Measurements from ENCODE around the gene ATP2B3.

Gene ATP2B3

DNA sequence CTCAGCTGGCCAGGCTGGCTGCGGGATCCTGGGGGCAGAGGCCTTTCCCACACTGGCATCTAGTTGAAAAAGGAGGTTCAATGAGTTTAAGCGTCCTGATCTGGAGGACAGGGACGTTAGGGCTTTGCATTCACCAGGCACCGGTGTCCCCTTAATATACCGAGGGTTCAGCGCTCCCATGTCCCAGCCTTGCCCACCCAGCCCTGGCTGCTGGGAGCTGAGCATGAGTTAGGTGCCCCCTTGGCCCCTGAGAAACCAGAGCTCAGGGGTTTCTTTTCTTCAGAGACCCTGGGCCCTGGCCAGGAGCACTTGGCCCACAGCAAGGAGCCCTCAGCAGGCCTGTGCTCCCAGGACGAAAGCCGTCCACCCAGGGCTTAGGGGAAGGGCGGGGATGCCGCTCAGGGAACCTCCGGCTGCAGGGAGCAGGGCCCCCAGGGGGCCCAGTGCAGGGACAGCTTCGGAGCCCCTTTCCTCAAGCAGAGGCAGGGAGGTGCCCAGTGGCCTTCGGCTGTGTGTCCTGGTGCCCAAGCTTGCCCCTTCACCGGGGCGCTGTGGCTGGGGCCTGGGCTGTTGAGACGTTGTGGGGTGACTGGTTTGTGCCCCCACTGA is 108.7 kb downstream of the ATP2B3 start:
- no peak for TF ChIP-seq SPI1 (IDR thresholded peaks at IDR 0.05; ENCODE audit: low read depth, low read length)
- TF ChIP-seq POLR2A (IDR thresholded peaks at IDR 0.05; ENCODE audit: low read depth, low read length) = no peak
- no peak for TF ChIP-seq TAF1 (IDR thresholded peaks at IDR 0.05; ENCODE audit: low read depth, low read length)
- TF ChIP-seq PAX5 (IDR thresholded peaks at IDR 0.05; ENCODE audit: insufficient read depth, low read length, severe bottlenecking) = no peak
- DNase-seq (ENCODE audit: insufficient read length, low spot score) = no peak
- no peak for FAIRE-seq

DNA sequence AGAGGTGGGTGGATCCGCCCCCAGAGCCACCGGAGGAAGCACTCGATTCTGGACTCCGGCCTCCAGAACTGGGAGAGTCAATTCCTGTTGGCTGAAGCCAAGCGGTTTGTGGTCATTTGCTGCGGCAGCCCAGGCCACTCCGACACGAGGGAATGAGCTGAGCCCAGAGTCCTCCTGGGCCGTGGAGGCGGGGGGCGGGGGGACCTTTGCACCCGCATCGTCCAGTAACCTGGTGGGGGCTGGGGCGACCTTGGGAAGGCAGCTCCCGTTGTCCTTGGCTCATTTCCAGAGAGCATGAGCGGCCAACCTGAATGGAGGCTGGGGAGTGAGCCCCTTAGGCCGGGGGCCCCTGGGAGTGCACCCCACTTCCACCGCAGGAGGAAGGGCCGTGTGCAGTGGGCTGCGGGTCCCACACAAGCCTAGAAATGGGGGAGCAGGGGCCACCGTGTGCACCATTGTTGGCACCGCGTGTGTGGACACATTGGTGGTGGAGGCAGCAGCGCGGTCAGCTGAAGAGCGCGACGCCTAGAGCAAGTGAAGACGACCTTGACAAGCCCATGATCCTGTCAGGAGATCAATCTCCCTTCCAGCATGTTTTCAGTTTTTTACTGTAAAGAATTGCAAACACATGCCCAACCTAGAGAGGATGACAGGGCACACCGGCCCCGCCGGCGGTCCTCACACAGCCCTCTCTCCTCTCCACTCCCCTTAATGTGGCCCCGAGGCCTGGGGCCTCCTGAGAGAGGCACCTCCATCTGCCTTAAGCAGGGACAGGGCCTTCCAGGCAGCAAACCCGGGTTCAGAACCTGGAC is 109.6 kb downstream of the ATP2B3 start:
- TF ChIP-seq POLR2AphosphoS5 (IDR thresholded peaks at IDR 0.05; ENCODE audit: low read depth, low read length) (no peak), TAF1 (IDR thresholded peaks at IDR 0.05; ENCODE audit: low read depth, low read length) (no peak), PAX5 (IDR thresholded peaks at IDR 0.05; ENCODE audit: insufficient read depth, low read length, severe bottlenecking) (no peak), POU2F2 (IDR thresholded peaks at IDR 0.05; ENCODE audit: low read depth, low read length) (no peak), SPI1 (IDR thresholded peaks at IDR 0.05; ENCODE audit: low read depth, low read length) (no peak), POLR2A (IDR thresholded peaks at IDR 0.05; ENCODE audit: low read depth, low read length) (no peak)
- no peak for FAIRE-seq

DNA sequence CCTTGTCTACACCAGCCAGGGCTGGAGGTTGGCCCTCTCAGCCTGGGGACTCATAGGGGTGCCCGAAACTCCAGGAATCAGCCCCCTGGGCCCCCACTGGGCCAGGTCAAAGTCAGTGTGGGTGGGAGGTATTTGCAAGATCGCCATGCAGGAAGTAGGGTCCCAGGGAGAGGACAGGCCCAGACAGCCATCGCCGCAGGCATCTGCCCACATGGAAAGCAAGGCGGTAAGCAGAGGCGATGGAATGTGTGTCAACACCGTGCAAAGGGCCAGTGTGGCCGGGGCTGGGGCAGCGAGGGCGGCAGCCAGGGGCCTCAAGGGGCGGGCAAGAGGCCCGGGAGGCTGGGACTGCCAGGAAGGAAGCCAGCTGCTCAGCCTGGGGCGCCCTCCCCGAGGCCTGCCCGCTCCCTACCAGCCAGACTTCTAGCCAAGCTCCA is 110.3 kb downstream of the ATP2B3 start:
- DNase-seq (ENCODE audit: insufficient read length, low spot score) (no peak), FAIRE-seq (no peak)
- no peak for TF ChIP-seq POU2F2 (IDR thresholded peaks at IDR 0.05; ENCODE audit: low read depth, low read length)
- no peak for TF ChIP-seq POLR2A (IDR thresholded peaks at IDR 0.05; ENCODE audit: low read depth, low read length)
- no peak for TF ChIP-seq PAX5 (IDR thresholded peaks at IDR 0.05; ENCODE audit: insufficient read depth, low read length, severe bottlenecking)
- TF ChIP-seq SPI1 (IDR thresholded peaks at IDR 0.05; ENCODE audit: low read depth, low read length) = no peak

More for the DNA sequence above, 109.6 kb downstream of the ATP2B3 start:
- DNase-seq (ENCODE audit: insufficient read length, low spot score) = no peak

DNA sequence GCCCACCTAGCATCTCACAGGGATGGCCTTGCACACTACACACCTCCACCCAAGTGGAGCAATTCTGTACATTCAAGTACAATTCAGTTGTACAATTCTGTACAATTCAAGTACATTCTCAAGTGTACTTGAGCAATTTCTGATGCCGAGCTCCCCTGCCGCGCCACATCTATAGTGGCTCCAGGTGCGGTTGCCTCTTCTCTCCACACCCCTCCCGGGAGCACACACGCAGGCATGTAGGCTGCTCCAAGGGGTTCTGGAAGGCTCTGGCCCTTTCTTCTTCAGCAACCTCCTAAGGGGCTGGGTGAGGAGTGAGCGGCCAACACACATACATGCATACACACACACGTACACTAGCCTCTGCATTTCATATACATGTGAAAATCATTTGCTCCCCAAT is 110.7 kb downstream of the ATP2B3 start:
- no peak for FAIRE-seq
- no peak for TF ChIP-seq TAF1 (IDR thresholded peaks at IDR 0.05; ENCODE audit: low read depth, low read length)
- TF ChIP-seq POLR2AphosphoS5 (IDR thresholded peaks at IDR 0.05; ENCODE audit: low read depth, low read length) = no peak
- TF ChIP-seq POU2F2 (IDR thresholded peaks at IDR 0.05; ENCODE audit: low read depth, low read length) = no peak
- TF ChIP-seq SPI1 (IDR thresholded peaks at IDR 0.05; ENCODE audit: low read depth, low read length) = no peak
- TF ChIP-seq POLR2A (IDR thresholded peaks at IDR 0.05; ENCODE audit: low read depth, low read length) = no peak
- no peak for TF ChIP-seq PAX5 (IDR thresholded peaks at IDR 0.05; ENCODE audit: insufficient read depth, low read length, severe bottlenecking)
- DNase-seq (ENCODE audit: insufficient read length, low spot score) = no peak

DNA sequence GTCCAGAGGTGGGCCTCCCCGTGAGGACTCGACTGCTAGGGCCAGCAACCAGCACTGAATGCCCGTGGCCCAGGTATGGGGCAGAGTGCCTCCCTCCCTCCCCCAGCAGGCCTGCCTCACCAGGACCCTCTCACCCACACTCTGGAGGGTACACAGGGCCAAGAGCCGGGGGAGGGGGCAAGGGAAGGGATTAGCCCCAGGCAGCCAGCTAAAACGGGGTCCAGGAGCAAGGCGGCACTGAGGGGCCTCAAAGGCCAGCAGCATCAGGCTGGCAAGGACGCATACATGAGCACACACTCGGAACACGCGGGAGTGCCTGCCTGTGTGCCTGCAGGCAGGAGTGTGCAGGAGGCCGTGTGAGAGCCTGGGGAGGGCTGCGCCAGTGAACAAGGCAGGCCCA is 111.2 kb downstream of the ATP2B3 start:
- DNase-seq (ENCODE audit: insufficient read length, low spot score) (no peak), FAIRE-seq (no peak)
- TF ChIP-seq PAX5 (IDR thresholded peaks at IDR 0.05; ENCODE audit: insufficient read depth, low read length, severe bottlenecking) (no peak), POLR2A (IDR thresholded peaks at IDR 0.05; ENCODE audit: low read depth, low read length) (no peak), SPI1 (IDR thresholded peaks at IDR 0.05; ENCODE audit: low read depth, low read length) (no peak), POLR2AphosphoS5 (IDR thresholded peaks at IDR 0.05; ENCODE audit: low read depth, low read length) (no peak), TAF1 (IDR thresholded peaks at IDR 0.05; ENCODE audit: low read depth, low read length) (no peak), POU2F2 (IDR thresholded peaks at IDR 0.05; ENCODE audit: low read depth, low read length) (no peak)

DNA sequence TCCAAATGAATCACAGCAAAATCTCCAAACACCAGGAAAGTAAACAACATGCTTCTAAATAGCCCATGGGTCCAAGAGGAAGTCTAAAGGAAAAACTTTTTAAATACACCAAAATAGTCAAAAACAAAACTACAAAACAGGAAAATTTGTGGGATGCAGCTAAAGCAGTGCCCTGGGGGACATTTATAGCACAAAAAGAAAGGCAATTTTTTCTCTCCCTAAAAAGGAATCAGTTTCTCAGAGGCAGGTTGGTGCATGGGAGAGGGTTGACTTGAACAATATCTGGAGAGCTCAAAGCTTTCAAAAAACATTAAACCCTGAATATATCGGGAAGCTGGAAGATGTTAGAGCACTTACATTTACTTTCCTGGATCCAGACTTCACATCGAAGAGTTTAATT is 113.9 kb downstream of the ATP2B3 start:
- no peak for FAIRE-seq

DNA sequence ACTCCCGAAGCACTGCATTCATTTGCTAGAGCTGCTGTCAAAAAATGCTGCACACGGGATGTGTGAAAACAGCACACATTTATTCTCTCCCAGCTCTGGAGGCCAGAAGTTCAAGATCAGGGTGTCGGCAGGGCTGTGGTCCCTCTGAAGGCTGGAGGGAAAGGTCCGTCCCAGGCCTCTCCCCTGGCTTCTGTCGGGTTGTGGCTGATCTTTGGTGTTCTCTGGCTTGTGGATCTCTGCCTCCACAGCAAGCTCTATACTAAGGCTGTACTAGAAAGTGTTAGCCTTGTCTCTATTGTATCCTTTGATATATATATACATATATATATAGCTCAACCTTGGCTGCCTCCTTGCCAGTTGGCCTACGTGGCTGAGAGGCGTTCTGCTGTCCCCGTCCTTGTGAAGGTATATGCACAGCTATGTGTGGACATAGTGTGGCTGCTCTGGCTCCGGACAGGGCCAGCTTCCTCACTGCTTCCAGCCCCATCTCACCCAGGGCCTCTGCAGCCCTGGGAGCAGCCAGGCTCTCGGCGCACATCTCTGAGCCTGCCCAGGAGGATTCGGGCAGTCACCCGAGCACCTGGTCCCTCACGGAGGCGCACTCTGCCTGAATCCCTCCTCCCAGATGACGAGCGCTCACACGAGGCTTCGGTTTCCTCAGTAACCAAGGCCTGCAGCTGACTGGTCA is 114.6 kb downstream of the ATP2B3 start:
- DNase-seq (ENCODE audit: insufficient read length, low spot score) (no peak), FAIRE-seq (no peak)
- no peak for TF ChIP-seq TAF1 (IDR thresholded peaks at IDR 0.05; ENCODE audit: low read depth, low read length)
- no peak for TF ChIP-seq PAX5 (IDR thresholded peaks at IDR 0.05; ENCODE audit: insufficient read depth, low read length, severe bottlenecking)
- TF ChIP-seq SPI1 (IDR thresholded peaks at IDR 0.05; ENCODE audit: low read depth, low read length) = no peak
- TF ChIP-seq POLR2A (IDR thresholded peaks at IDR 0.05; ENCODE audit: low read depth, low read length) = no peak
- no peak for TF ChIP-seq POU2F2 (IDR thresholded peaks at IDR 0.05; ENCODE audit: low read depth, low read length)
- no peak for TF ChIP-seq POLR2AphosphoS5 (IDR thresholded peaks at IDR 0.05; ENCODE audit: low read depth, low read length)

More for the DNA sequence above, 113.9 kb downstream of the ATP2B3 start:
- TF ChIP-seq SPI1 (IDR thresholded peaks at IDR 0.05; ENCODE audit: low read depth, low read length) (no peak), POLR2AphosphoS5 (IDR thresholded peaks at IDR 0.05; ENCODE audit: low read depth, low read length) (no peak), PAX5 (IDR thresholded peaks at IDR 0.05; ENCODE audit: insufficient read depth, low read length, severe bottlenecking) (no peak), POU2F2 (IDR thresholded peaks at IDR 0.05; ENCODE audit: low read depth, low read length) (no peak), POLR2A (IDR thresholded peaks at IDR 0.05; ENCODE audit: low read depth, low read length) (no peak), TAF1 (IDR thresholded peaks at IDR 0.05; ENCODE audit: low read depth, low read length) (no peak)
- no peak for DNase-seq (ENCODE audit: insufficient read length, low spot score)
